ENCODE results near the gene SUCLG2.

DNA sequence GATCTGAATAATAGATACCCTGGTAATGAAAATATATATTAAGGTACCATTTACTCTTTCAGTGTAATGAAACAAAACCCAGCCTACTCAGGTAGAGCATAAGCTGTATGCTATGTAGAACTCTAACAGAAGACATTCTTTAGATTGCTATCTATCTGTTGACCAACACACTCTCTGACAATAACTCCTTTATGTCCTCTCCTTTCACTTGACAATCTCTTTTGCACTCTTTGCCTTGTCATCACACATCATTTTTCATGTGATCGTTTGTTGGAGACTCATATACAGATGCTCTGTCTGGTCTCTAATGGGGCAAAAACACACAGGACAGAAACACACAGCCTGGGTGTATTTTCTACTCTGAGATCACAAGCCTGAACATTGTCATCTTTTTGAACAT, 35.4 kb upstream of the SUCLG2 start:
- TF ChIP-seq, protein P1, sequence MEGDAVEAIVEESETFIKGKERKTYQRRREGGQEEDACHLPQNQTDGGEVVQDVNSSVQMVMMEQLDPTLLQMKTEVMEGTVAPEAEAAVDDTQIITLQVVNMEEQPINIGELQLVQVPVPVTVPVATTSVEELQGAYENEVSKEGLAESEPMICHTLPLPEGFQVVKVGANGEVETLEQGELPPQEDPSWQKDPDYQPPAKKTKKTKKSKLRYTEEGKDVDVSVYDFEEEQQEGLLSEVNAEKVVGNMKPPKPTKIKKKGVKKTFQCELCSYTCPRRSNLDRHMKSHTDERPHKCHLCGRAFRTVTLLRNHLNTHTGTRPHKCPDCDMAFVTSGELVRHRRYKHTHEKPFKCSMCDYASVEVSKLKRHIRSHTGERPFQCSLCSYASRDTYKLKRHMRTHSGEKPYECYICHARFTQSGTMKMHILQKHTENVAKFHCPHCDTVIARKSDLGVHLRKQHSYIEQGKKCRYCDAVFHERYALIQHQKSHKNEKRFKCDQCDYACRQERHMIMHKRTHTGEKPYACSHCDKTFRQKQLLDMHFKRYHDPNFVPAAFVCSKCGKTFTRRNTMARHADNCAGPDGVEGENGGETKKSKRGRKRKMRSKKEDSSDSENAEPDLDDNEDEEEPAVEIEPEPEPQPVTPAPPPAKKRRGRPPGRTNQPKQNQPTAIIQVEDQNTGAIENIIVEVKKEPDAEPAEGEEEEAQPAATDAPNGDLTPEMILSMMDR (IDR thresholded peaks at IDR 0.05; ENCODE audit: low read depth, low read length, poor library complexity, severe bottlenecking), result no peak
- no peak for TF ChIP-seq EZH2phosphoT487 (IDR thresholded peaks at IDR 0.05; ENCODE audit: borderline replicate concordance, low read length)

Measured in DOHH2 (cell line).